Right ventricle myocardium superior (tissue), 1 donor: ENCODE measurements around the gene TSPAN17. TPM values are rescaled to one million over a fixed set of nuclear protein-coding genes. Genes with fewer than 3 reads are reported as not detected.

Experiments
- ATAC-seq: fragments of 200-7000 bp; cut with Tn5 transposase; one replicate; pipeline ENCODE4 v1.9.1; 2020; ENCODE audit warnings: mild to moderate bottlenecking; ENCODE audit not compliant: poor library complexity
- DNase-seq: peaks from one replicate; pipeline ENCODE4 v3.0.0-alpha.2; 2020
- intact Hi-C: fragments of 100-400 bp; cut with DNase I; formaldehyde crosslinking; loops from one replicate; pipeline ENCODE4 v1.11.2; 2022
- total RNA-seq: library from RNA; stranded (reverse); fragmentation: NEBNext Ultra II Directional; extraction: Animal tissue kit (Norgen Biotek cat#: 25700); gene quantifications from one replicate; pipeline ENCODE4 v1.2.1, GENCODE V29; 2021
- donor health status: DM: no; HTN: yes; CAD: no; lungs with severe emphysema.

Gene TSPAN17
- total RNA-seq, 1 donor from 2014 or later = 27.4 TPM

GRCh38 chr5:176636426-176636825 is 10.9 kb upstream of the TSPAN17 start:
- no peak for DNase-seq
- intact Hi-C loops = no loop called here

GRCh38 chr5:176637556-176637955 is 9.7 kb upstream of the TSPAN17 start:
- intact Hi-C loops = no loop called here
- ATAC-seq = no peak
- no peak for DNase-seq

More at GRCh38 chr5:176636426-176636825, 10.9 kb upstream of the TSPAN17 start:
- ATAC-seq = no peak

GRCh38 chr5:176638437-176638836 is 8.8 kb upstream of the TSPAN17 start:
- intact Hi-C loops = no loop called here
- DNase-seq = no peak
- ATAC-seq = no peak

- intact Hi-C loops = no loop called here
- DNase-seq (no peak), ATAC-seq (no peak)
These were observed 8.1 kb upstream of the TSPAN17 start for GRCh38 chr5:176639208-176639607.

GRCh38 chr5:176639981-176640380 is 7.3 kb upstream of the TSPAN17 start:
- DNase-seq (peak; percentile 87), ATAC-seq (peak; percentile 94)
- intact Hi-C loops = loop anchor here (10.0 kb wide), 1 partner anchor 65 kb away; no protein-coding TSS in a partner anchor

GRCh38 chr5:176640616-176641015 is 6.7 kb upstream of the TSPAN17 start:
- DNase-seq = no peak
- intact Hi-C loops = loop anchor here (10.0 kb wide), 1 partner anchor 66 kb away; no protein-coding TSS in a partner anchor
- ATAC-seq = no peak

GRCh38 chr5:176642675-176643490 is 4.4 kb upstream of the TSPAN17 start:
- DNase-seq = no peak
- intact Hi-C loops = loop anchor here (10.0 kb wide), 1 partner anchor 68 kb away; no protein-coding TSS in a partner anchor
- no peak for ATAC-seq

GRCh38 chr5:176643491-176644219 is 3.6 kb upstream of the TSPAN17 start:
- no peak for DNase-seq
- intact Hi-C loops = loop anchor here (10.0 kb wide), 1 partner anchor 69 kb away; no protein-coding TSS in a partner anchor
- ATAC-seq = no peak

- DNase-seq = no peak
- intact Hi-C loops = loop anchor here (10.0 kb wide), 1 partner anchor 69 kb away; no protein-coding TSS in a partner anchor
- no peak for ATAC-seq
These were observed 3.0 kb upstream of the TSPAN17 start for GRCh38 chr5:176644294-176644693.

GRCh38 chr5:176644878-176645670 is 2.2 kb upstream of the TSPAN17 start:
- ATAC-seq (no peak), DNase-seq (no peak)
- intact Hi-C loops = loop anchor here (10.0 kb wide), 1 partner anchor 70 kb away; no protein-coding TSS in a partner anchor

- DNase-seq (no peak), ATAC-seq (no peak)
- intact Hi-C loops = loop anchor here (10.0 kb wide), 1 partner anchor 71 kb away; no protein-coding TSS in a partner anchor
These were observed 1.1 kb upstream of the TSPAN17 start for GRCh38 chr5:176646049-176646706.

GRCh38 chr5:176646707-176647029 is 616 bp upstream of the TSPAN17 start:
- ATAC-seq (peak; percentile 11), DNase-seq (no peak)
- intact Hi-C loops = loop anchor here (10.0 kb wide), 1 partner anchor 72 kb away; no protein-coding TSS in a partner anchor

GRCh38 chr5:176647843-176648473 is 674 bp downstream of the TSPAN17 start:
- intact Hi-C loops = loop anchor here (10.0 kb wide), 1 partner anchor 73 kb away; no protein-coding TSS in a partner anchor
- DNase-seq (peak; percentile 71), ATAC-seq (no peak)

GRCh38 chr5:176648474-176649194 is 1.4 kb downstream of the TSPAN17 start:
- intact Hi-C loops = loop anchor here (10.0 kb wide), 1 partner anchor 74 kb away; no protein-coding TSS in a partner anchor
- DNase-seq (no peak), ATAC-seq (no peak)

- ATAC-seq (no peak), DNase-seq (no peak)
- intact Hi-C loops = no loop called here
These were observed 3.1 kb downstream of the TSPAN17 start for GRCh38 chr5:176650354-176650884.

- DNase-seq = no peak
- intact Hi-C loops = no loop called here
- no peak for ATAC-seq
These were observed 4.2 kb downstream of the TSPAN17 start for GRCh38 chr5:176651472-176651980.

GRCh38 chr5:176652136-176652535 is 4.9 kb downstream of the TSPAN17 start:
- no peak for ATAC-seq
- intact Hi-C loops = no loop called here
- no peak for DNase-seq
